Measurements from ENCODE around the gene FUCA1.

FUCA1 gene

DNA sequence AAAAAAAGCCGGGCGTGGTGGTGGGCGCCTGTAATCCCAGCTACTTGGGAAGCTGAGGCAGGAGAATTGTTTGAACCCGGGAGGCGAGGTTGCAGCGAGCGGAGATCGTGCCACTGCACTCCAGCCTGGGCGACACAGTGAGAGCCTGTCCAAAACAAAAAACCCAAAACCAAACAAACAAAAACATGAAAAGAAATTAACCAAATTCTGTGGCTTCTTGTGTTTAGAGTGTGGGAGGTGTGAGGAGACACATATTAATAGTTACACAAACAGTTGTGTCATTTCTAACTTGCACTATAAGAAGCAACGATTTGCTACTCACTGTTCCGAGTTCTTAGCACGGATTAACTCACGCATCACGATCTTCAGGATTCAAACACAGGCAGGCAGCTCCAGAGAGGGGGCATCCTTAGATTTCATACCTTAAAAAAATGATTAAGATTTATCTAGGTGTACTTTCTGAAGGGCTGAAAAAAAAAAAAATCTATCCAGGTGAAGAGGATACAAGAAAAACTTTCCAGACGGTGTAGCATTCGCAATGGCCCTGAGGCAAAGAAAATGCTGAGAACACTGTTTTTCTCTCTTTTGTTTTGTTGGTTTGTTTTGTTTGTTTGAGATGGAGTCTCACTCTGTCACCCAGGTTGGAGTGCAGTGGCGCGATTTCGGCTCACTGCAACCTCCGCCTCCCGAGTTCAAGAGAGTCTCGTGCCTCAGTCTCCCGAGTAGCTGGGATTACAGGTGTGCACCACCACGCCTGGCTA is 42.1 kb downstream of the FUCA1 start:
- no peaks in the 10 kb centered on the region for H4K20me1 ChIP-seq (ENCODE audit: insufficient read depth, low read length)
- H3K36me3 ChIP-seq (ENCODE audit: insufficient read depth, low read length): no peaks in the 10 kb centered on the region
- no peaks in the 10 kb centered on the region for H3K79me2 ChIP-seq (ENCODE audit: insufficient read depth, low read length)
- H3K27ac ChIP-seq (ENCODE audit: low read depth, low read length, poor library complexity, severe bottlenecking): peak overlapping the region; percentile 10
- no peaks in the 10 kb centered on the region for H3K9me3 ChIP-seq (ENCODE audit: low read length)
- no peaks in the 10 kb centered on the region for H3K27me3 ChIP-seq (ENCODE audit: insufficient read depth, low read length)
- peaks cover 7% of the 10 kb centered on the region; the same call in 1 of the 2 replicates for H3F3A ChIP-seq (ENCODE audit: insufficient read depth, low read length)
- H3K9ac ChIP-seq (ENCODE audit: low read length): peak overlapping the region; percentile 93
- peak overlapping the region; percentile 85 for H3K4me3 ChIP-seq (ENCODE audit: low read depth, low read length, poor library complexity, severe bottlenecking)
- H2AFZ ChIP-seq (ENCODE audit: low read length): no peak overlapping the region
- H3K4me2 ChIP-seq (ENCODE audit: low read length): peak overlapping the region; percentile 72
- H3K9me2 ChIP-seq (ENCODE audit: low read depth, low read length): no peaks in the 10 kb centered on the region
- H3K4me1 ChIP-seq (ENCODE audit: insufficient read depth, low read length, severe bottlenecking): peaks cover 18% of the 10 kb centered on the region
- TF ChIP-seq, protein P1, sequence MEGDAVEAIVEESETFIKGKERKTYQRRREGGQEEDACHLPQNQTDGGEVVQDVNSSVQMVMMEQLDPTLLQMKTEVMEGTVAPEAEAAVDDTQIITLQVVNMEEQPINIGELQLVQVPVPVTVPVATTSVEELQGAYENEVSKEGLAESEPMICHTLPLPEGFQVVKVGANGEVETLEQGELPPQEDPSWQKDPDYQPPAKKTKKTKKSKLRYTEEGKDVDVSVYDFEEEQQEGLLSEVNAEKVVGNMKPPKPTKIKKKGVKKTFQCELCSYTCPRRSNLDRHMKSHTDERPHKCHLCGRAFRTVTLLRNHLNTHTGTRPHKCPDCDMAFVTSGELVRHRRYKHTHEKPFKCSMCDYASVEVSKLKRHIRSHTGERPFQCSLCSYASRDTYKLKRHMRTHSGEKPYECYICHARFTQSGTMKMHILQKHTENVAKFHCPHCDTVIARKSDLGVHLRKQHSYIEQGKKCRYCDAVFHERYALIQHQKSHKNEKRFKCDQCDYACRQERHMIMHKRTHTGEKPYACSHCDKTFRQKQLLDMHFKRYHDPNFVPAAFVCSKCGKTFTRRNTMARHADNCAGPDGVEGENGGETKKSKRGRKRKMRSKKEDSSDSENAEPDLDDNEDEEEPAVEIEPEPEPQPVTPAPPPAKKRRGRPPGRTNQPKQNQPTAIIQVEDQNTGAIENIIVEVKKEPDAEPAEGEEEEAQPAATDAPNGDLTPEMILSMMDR (IDR thresholded peaks at IDR 0.05; ENCODE audit: low read length): no peak
- TF ChIP-seq EZH2 (IDR thresholded peaks at IDR 0.05; ENCODE audit: borderline replicate concordance, low read length): no peak

DNA sequence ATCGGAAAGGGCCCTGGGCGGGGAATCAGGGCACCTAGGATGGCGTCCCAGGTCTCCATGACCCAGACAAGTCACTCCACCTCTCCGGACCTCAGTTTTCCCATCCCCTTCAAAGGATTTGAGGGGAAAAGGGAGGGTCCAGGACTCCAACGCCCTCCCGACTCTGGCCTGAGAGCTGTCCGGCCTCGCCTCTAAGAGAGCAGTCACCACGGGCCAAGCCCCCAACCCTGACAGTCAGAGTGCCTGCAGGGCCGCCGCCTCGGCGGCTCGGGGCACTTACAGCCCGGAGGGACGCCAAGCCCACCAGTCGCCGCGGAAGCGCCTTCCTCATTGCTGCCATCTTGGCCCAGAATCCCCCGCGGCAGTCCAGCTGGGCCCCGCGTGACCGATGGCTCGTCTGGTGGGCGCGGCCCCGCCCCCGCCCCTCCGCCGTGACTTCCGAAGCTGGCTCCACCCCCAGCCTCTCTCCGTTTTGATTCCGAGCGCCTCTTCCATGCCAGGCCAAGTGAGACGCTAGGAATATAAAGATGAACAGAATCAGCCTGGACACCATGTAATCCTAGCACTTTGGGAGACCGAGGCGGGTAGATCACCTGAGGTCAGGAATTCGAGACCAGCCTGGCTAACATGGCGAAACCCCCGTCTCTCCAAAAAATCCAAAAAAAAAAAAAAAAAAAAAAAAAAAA is 42.9 kb downstream of the FUCA1 start, which contains the start of gene HMGCL:
TSS of gene HMGCL (minus strand) at position 354 of the 686 bp plus-strand sequence. CDS start at position 340, 14 bp downstream.
- Histone ChIP-seq H3K27me3 (ENCODE audit: insufficient read depth, low read length) (no peaks in the 10 kb centered on the region), H3K9me2 (ENCODE audit: low read depth, low read length) (no peaks in the 10 kb centered on the region), H4K20me1 (ENCODE audit: insufficient read depth, low read length) (no peaks in the 10 kb centered on the region), H3K9me3 (ENCODE audit: low read length) (no peaks in the 10 kb centered on the region), H2AFZ (ENCODE audit: low read length) (no peak within 1 kb of the TSS), H3K4me2 (ENCODE audit: low read length) (peak within 1 kb of the TSS; percentile 72), H3F3A (ENCODE audit: insufficient read depth, low read length) (peaks cover 7% of the 10 kb centered on the region; the same call in 1 of the 2 replicates), H3K27ac (ENCODE audit: low read depth, low read length, poor library complexity, severe bottlenecking) (peak within 1 kb of the TSS; percentile 55), H3K4me1 (ENCODE audit: insufficient read depth, low read length, severe bottlenecking) (peaks cover 18% of the 10 kb centered on the region), H3K79me2 (ENCODE audit: insufficient read depth, low read length) (no peaks in the 10 kb centered on the region), H3K36me3 (ENCODE audit: insufficient read depth, low read length) (no peaks in the 10 kb centered on the region), H3K4me3 (ENCODE audit: low read depth, low read length, poor library complexity, severe bottlenecking) (peak within 1 kb of the TSS; percentile 85), H3K9ac (ENCODE audit: low read length) (peak within 1 kb of the TSS; percentile 93)
- TF ChIP-seq, protein P1 (IDR thresholded peaks at IDR 0.05; ENCODE audit: low read length): no peak
- no peak for TF ChIP-seq EZH2 (IDR thresholded peaks at IDR 0.05; ENCODE audit: borderline replicate concordance, low read length)

DNA sequence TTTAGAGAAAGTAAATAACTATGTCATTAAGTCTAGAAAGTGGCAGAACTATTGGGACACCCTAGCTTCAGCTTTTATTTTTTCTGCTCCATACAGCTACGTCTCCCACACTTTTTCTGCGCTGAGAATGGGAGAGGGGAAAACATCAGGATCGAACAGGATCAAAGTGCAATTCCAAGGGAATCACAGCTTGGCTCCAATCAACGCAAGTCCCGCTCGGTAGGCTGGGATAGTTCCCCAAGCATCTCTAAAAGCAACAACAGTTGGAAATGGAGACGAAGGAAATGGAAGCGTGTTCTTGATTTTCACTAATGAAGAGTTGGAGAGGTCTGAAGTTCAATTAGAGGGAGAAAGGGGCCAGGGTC is 43.4 kb downstream of the FUCA1 start:
- no peaks in the 10 kb centered on the region for H3K79me2 ChIP-seq (ENCODE audit: insufficient read depth, low read length)
- H3K9me3 ChIP-seq (ENCODE audit: low read length): no peaks in the 10 kb centered on the region
- peaks cover 18% of the 10 kb centered on the region for H3K4me1 ChIP-seq (ENCODE audit: insufficient read depth, low read length, severe bottlenecking)
- no peaks in the 10 kb centered on the region for H3K27me3 ChIP-seq (ENCODE audit: insufficient read depth, low read length)
- H3K27ac ChIP-seq (ENCODE audit: low read depth, low read length, poor library complexity, severe bottlenecking): peak overlapping the region; percentile 55
- peaks cover 7% of the 10 kb centered on the region; the same call in 1 of the 2 replicates for H3F3A ChIP-seq (ENCODE audit: insufficient read depth, low read length)
- peak overlapping the region; percentile 72 for H3K4me2 ChIP-seq (ENCODE audit: low read length)
- TF ChIP-seq, protein P1 (IDR thresholded peaks at IDR 0.05; ENCODE audit: low read length): no peak
- no peak for TF ChIP-seq EZH2 (IDR thresholded peaks at IDR 0.05; ENCODE audit: borderline replicate concordance, low read length)
- peak overlapping the region; percentile 93 for H3K9ac ChIP-seq (ENCODE audit: low read length)
- no peaks in the 10 kb centered on the region for H3K9me2 ChIP-seq (ENCODE audit: low read depth, low read length)
- H4K20me1 ChIP-seq (ENCODE audit: insufficient read depth, low read length): no peaks in the 10 kb centered on the region
- peak overlapping the region; percentile 85 for H3K4me3 ChIP-seq (ENCODE audit: low read depth, low read length, poor library complexity, severe bottlenecking)
- peaks cover 1% of the 10 kb centered on the region; the same call in 1 of the 2 replicates for H3K36me3 ChIP-seq (ENCODE audit: insufficient read depth, low read length)
- no peak overlapping the region for H2AFZ ChIP-seq (ENCODE audit: low read length)

Measured in OCI-LY1 (cell line).